Measurements from ENCODE around the gene EVI5L.
A peak's percentile ranks its signal among the peaks of the same experiment; 100 is the strongest.
"Not testable (repeated sequence)": the region's sequence is repeated elsewhere in the genome, so short reads cannot be mapped to it uniquely, and the experiment has no call there.

Gene EVI5L

GRCh38 chr19:7872306-7873204 is 42.5 kb downstream of the EVI5L start:
- no peak for DNase-seq (ENCODE audit: low spot score)

GRCh38 chr19:7873304-7874075 is 43.5 kb downstream of the EVI5L start:
- DNase-seq (ENCODE audit: low spot score), result no peak

- DNase-seq (ENCODE audit: low spot score), result peak; percentile 81
Observed at GRCh38 chr19:7874076-7874896, 44.3 kb downstream of the EVI5L start, which contains the start of gene PRR36. Gene PRR36 (minus strand): TSS chr19:7874390. CDS start chr19:7873689, 701 bp downstream.

- no peak for DNase-seq (ENCODE audit: low spot score)
Observed at GRCh38 chr19:7874897-7875273, 44.9 kb downstream of the EVI5L start.

- DNase-seq (ENCODE audit: low spot score), result no peak
Observed at GRCh38 chr19:7877249-7877836, 47.3 kb downstream of the EVI5L start.

GRCh38 chr19:7879111-7879807 is 49.2 kb downstream of the EVI5L start:
- DNase-seq (ENCODE audit: low spot score), result no peak

GRCh38 chr19:7879836-7880235 is 49.8 kb downstream of the EVI5L start:
- no peak for DNase-seq (ENCODE audit: low spot score)

GRCh38 chr19:7881910-7882309 is 51.9 kb downstream of the EVI5L start:
- no peak for DNase-seq (ENCODE audit: low spot score)

GRCh38 chr19:7883105-7883504 is 53.1 kb downstream of the EVI5L start:
- no peak for DNase-seq (ENCODE audit: low spot score)

GRCh38 chr19:7883796-7884570 is 54.0 kb downstream of the EVI5L start:
- DNase-seq (ENCODE audit: low spot score), result no peak

- no peak for DNase-seq (ENCODE audit: low spot score)
Observed at GRCh38 chr19:7885818-7886217, 55.8 kb downstream of the EVI5L start.

GRCh38 chr19:7887408-7888144 is 57.6 kb downstream of the EVI5L start:
- DNase-seq (ENCODE audit: low spot score), result no peak

GRCh38 chr19:7888145-7888825 is 58.3 kb downstream of the EVI5L start, which contains the start of gene LRRC8E:
Gene LRRC8E (plus strand): TSS chr19:7888510. CDS start chr19:7895604, 7,094 bp downstream.
- no peak for DNase-seq (ENCODE audit: low spot score)

GRCh38 chr19:7888826-7889217 is 58.8 kb downstream of the EVI5L start:
- DNase-seq (ENCODE audit: low spot score), result no peak

GRCh38 chr19:7893362-7894101 is 63.5 kb downstream of the EVI5L start:
- DNase-seq (ENCODE audit: low spot score), result not testable (repeated sequence)

- DNase-seq (ENCODE audit: low spot score), result no peak
Observed at GRCh38 chr19:7894612-7895309, 64.7 kb downstream of the EVI5L start.

- DNase-seq (ENCODE audit: low spot score), result no peak
Observed at GRCh38 chr19:7895565-7895964, 65.5 kb downstream of the EVI5L start.

GRCh38 chr19:7897292-7897691 is 67.3 kb downstream of the EVI5L start:
- no peak for DNase-seq (ENCODE audit: low spot score)

Data from Ammon's horn (tissue), 1 donor.